GM12801 (cell line): ENCODE results near the gene CCR5AS.

Source experiments
- TF ChIP-seq, protein P1 (sequence below): IDR thresholded peaks from one replicate; pipeline ENCODE4 v1.5.1; 2011; ENCODE audit warnings: control low read depth; ENCODE audit not compliant: insufficient read length; ENCODE audit errors: extremely low read depth

Gene CCR5AS

DNA sequence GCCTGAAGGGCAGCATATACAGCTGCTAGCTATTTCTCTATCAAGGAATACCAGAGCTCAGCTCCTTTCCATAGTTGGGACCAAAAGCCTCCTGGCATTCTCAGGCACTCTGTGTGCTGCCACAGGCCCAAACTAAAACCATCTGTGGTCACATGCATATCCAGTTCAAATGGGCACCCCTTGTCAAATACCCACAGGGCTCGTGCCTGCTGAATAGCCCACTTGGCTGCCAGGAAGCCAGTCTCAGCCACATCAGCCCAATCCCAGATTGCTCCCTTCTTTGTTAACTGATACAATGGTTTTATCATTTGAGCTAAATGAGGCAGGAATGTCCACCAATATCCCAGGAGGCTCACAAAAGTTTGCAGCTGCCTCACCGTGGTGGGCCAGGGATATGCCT lies 14.1 kb upstream of the CCR5AS start:
- TF ChIP-seq, protein P1, sequence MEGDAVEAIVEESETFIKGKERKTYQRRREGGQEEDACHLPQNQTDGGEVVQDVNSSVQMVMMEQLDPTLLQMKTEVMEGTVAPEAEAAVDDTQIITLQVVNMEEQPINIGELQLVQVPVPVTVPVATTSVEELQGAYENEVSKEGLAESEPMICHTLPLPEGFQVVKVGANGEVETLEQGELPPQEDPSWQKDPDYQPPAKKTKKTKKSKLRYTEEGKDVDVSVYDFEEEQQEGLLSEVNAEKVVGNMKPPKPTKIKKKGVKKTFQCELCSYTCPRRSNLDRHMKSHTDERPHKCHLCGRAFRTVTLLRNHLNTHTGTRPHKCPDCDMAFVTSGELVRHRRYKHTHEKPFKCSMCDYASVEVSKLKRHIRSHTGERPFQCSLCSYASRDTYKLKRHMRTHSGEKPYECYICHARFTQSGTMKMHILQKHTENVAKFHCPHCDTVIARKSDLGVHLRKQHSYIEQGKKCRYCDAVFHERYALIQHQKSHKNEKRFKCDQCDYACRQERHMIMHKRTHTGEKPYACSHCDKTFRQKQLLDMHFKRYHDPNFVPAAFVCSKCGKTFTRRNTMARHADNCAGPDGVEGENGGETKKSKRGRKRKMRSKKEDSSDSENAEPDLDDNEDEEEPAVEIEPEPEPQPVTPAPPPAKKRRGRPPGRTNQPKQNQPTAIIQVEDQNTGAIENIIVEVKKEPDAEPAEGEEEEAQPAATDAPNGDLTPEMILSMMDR = no peak

DNA sequence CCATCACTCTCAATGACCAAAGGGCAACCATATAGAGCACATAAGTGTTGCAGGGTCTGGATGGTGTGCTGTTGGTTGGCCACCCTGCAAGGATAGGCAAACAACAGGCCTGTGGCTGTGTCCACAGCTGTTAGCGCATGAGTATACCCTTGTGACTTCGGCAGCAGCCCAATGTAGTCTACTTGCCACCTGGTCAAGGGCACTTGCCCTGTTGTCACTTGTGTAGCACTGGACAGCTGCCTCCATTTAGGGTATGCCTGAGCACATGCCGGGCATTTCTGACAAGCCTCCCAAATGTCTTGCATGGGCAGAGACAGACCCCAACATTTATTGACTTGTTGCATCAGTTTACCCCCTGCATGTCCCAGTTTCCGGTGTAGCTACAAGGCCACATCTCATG lies 12.9 kb upstream of the CCR5AS start:
- TF ChIP-seq, protein P1 = no peak

DNA sequence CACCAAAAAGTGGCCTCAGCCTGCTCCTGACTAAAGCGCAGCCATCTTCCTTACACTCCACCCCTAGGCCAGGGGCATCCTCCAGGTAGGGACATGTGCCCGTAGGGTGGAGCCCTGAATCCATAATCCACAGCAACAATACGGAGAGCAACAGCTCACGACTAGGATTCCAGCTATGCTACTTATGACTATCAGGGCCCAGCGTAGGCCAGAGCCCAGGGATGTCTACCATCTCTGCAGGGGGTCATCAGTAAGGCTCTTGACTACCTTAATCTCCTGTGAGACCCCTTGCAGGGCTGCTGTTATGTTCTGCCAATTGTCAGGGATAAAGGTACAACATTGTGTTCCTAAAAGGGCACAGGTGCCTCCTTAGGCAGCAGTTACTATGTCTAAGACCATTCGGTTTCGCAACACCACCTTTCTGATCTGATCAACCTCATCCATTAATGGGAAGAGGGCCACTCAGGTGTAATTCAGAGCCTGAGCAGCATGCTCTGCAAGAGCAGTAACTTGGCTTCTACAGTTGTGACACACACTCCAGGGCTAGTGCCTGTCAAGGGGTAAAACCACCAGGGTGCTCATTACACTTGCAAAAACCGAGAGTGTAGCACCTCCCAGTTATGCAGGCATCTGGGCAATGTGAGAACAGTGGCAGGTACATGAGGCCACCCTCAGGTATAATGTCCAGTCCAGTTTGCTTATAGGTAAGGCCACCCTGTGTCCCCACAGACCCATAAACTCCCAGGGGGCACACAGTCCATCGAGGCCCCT lies 11.2 kb upstream of the CCR5AS start:
- TF ChIP-seq, protein P1 = no peak

DNA sequence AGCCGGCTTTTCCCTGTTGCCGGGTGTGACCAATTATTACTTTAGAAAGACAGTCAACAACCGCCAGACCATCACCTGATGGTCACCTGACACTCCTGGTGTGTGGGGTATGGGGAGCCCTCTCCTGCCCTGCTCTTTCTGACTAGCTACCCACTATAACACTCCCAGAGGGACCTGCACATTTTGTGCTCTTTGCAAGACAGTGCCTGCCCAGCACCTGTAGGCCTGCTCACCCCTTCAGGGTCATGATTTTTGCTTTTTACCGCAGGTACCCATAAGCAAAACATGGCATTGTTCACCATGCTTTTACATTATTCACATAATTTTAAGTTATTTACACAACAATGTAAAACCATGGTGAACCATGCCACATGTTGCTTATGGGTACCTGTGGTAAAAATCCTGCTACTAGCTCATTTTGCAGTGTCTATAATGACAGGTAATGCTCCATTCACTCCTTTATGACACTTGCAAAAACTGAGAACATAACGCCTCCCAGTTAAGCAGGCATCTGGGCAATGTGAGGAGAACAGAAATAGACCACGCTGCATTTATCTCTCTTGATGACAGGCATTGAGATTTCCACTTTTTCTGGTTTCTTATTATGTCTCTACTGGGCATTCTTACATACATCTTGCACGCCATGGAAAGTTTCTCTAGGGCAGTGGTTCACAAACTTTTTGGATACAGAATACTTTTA lies 10.1 kb upstream of the CCR5AS start:
- TF ChIP-seq, protein P1 = no peak

DNA sequence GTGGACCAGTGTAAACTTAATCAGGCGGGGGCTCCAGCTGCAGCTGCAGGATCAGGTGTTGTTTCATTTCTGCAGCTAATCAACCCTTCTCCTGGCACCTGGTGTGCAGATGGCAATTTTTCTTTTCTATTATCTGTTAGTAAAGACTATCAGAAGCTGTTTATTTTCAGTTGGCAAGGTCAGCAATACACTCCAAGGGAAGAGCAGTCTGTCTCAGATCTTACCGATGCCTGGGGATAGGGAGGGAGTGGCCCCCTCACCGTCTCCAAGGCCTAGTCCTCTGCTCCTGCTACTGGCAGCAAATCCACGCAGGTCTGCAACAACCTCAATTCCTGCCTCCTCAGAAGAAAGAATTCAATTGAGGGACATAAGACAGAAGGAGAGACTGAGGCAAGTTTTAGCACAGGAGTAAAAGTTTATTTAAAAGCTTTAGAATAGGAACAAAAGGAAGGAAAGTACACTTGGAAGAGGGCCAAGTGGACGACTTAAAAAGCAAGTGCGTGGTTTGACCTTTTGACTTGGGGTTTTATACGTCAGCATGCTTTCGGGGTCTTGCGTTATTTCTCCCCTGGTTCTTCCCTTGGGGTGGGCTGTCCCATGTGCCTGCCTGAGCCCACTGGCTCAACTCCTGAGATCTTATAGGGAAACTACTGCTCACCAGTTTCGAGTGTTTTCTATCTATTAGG lies 9.4 kb upstream of the CCR5AS start:
- TF ChIP-seq, protein P1 = no peak

DNA sequence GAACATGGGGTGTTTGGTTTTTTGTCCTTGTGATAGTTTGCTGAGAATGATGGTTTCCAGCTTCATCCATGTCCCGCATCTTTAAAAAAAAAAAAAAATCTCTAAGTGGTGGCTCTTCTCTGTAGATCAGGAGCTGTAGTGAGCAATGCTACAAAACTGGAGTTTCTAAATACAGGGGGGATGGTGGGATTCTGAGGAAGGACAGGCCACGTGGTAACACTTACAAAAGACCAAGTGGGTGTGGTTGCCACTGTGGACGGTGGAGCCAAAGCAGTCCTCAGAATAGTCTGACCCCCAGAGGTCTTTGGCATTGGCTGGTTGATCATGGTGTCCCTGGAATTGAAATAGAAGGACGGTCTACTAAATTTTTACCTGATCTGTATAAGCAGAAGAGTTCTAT lies 7.9 kb upstream of the CCR5AS start:
- TF ChIP-seq, protein P1 = no peak

DNA sequence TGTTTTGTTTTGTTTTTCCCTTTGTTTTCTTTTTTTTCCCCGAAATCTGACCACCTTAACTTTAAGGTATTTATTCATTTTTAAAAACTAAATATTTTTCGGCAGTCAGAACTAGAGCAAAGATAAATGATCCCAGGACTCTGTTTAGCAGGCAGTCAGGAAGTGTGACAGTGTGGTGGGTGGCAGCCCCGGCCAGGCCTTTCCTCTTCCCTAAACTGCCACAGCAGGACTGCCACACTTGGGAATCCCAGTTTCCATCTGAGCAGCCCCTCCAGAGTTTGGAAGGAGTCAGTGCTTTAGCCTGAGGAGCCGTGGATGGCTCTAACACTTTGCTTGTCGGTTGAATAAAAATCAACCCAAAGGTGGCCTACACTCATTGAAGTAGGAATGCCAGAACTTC lies 7.1 kb upstream of the CCR5AS start:
- TF ChIP-seq, protein P1 = no peak
